ENCODE measurements around the gene MAP7. TPM values are rescaled to one million over a fixed set of nuclear protein-coding genes. Genes with fewer than 3 reads are reported as not detected.
"Not testable (repeated sequence)": the region's sequence is repeated elsewhere in the genome, so short reads cannot be mapped to it uniquely, and the experiment has no call there.

The MAP7 gene
- polyA plus RNA-seq, 1 donor, result 37.2 TPM

- not testable (repeated sequence) for H3K27me3 ChIP-seq (ENCODE audit: control insufficient read depth, insufficient read depth, low read length); H3K9me3 ChIP-seq (ENCODE audit: control insufficient read depth, low read depth, low read length); H3K27ac ChIP-seq (ENCODE audit: low read length); H3K36me3 ChIP-seq (ENCODE audit: control insufficient read depth, insufficient read depth, low read length); DNase-seq; H3K4me1 ChIP-seq (ENCODE audit: control insufficient read depth, insufficient read depth, low read length); H3K4me3 ChIP-seq (ENCODE audit: low read length)
- WGBS (ENCODE audit: insufficient coverage, low lambda C conversion rate), result no CpG with 5 or more reads among the region's 2 CpGs
Observed at GRCh38 chr6:136496449-136496848, 53.8 kb downstream of the MAP7 start.

DNA sequence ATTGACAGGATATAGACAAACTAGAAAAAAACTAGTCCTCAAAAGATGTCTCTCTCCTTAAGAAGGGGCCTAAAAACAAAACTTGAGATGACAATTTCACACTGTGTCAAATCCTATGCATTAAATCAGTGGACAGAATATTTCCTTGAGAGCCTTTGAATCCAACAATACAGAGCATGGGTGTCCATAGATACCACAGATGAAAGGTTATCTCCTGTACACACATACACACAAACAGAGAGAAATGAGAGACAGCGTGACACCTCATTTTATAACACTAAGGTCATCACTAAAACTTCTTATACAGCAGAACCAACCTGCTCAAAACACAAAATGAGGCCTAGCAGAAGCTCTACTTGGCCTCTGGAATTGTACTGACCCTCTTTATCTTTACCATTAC lies 55.5 kb downstream of the MAP7 start:
- H3K27me3 ChIP-seq (ENCODE audit: control insufficient read depth, insufficient read depth, low read length), result no peaks in the 10 kb centered on the region
- WGBS (ENCODE audit: insufficient coverage, low lambda C conversion rate), result 50% methylated on average over 1 of the region's 1 CpG
- DNase-seq, result no peak
- no peak overlapping the region for H3K4me3 ChIP-seq (ENCODE audit: low read length)
- no peaks in the 10 kb centered on the region for H3K4me1 ChIP-seq (ENCODE audit: control insufficient read depth, insufficient read depth, low read length)
- no peak overlapping the region for H3K27ac ChIP-seq (ENCODE audit: low read length)
- H3K36me3 ChIP-seq (ENCODE audit: control insufficient read depth, insufficient read depth, low read length), result no peaks in the 10 kb centered on the region
- no peaks in the 10 kb centered on the region for H3K9me3 ChIP-seq (ENCODE audit: control insufficient read depth, low read depth, low read length)

DNA sequence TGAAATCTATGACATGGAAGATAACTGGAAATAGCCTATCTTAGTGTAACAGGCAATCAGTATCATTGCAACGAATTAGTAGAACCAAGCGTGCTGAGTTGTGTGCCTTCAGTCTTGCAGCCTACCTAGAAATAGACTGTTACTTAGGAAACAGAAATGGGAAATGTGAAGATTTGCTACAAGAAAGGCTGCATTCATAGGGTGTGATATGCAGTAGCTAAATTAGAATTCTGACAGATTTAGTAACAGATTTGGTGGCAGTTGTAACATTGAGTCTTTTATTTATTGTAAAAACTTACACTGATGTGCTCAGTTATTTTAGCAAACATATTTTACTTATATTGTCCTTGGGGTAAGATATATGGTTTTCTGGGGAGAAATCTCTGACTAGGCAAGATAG lies 56.2 kb downstream of the MAP7 start:
- Histone ChIP-seq H3K4me3 (ENCODE audit: low read length) (no peak overlapping the region), H3K27me3 (ENCODE audit: control insufficient read depth, insufficient read depth, low read length) (no peaks in the 10 kb centered on the region), H3K27ac (ENCODE audit: low read length) (no peak overlapping the region), H3K36me3 (ENCODE audit: control insufficient read depth, insufficient read depth, low read length) (no peaks in the 10 kb centered on the region), H3K9me3 (ENCODE audit: control insufficient read depth, low read depth, low read length) (no peaks in the 10 kb centered on the region), H3K4me1 (ENCODE audit: control insufficient read depth, insufficient read depth, low read length) (no peaks in the 10 kb centered on the region)
- no CpG with 5 or more reads among the region's 2 CpGs for WGBS (ENCODE audit: insufficient coverage, low lambda C conversion rate)
- DNase-seq, result no peak

- Histone ChIP-seq H3K27ac (ENCODE audit: low read length) (no peak overlapping the region), H3K27me3 (ENCODE audit: control insufficient read depth, insufficient read depth, low read length) (no peaks in the 10 kb centered on the region), H3K4me1 (ENCODE audit: control insufficient read depth, insufficient read depth, low read length) (no peaks in the 10 kb centered on the region), H3K36me3 (ENCODE audit: control insufficient read depth, insufficient read depth, low read length) (no peaks in the 10 kb centered on the region), H3K4me3 (ENCODE audit: low read length) (no peak overlapping the region), H3K9me3 (ENCODE audit: control insufficient read depth, low read depth, low read length) (no peaks in the 10 kb centered on the region)
- no peak for DNase-seq
- no CpG with 5 or more reads among the region's 1 CpG for WGBS (ENCODE audit: insufficient coverage, low lambda C conversion rate)
Observed at GRCh38 chr6:136492409-136492808, 57.8 kb downstream of the MAP7 start.

DNA sequence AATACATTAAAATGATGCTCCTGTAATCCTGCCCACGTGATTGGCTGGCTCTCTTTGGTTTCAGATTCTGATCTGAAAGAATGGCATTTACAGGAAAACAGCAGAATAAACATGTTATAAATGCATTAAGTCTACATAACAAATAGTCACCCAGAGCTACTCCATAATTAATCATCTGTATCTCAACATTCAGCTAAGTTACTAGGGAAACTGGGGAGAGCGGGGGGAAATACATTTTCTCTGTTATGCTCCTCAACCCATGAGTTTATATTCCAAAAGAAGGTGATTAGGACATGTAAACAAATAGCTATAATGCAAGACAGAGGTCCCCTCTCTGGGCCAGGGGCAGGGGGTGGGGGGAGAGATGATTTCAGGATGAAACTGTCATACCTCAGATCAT lies 58.5 kb downstream of the MAP7 start:
- Histone ChIP-seq H3K27me3 (ENCODE audit: control insufficient read depth, insufficient read depth, low read length) (no peaks in the 10 kb centered on the region), H3K4me3 (ENCODE audit: low read length) (no peak overlapping the region), H3K27ac (ENCODE audit: low read length) (no peak overlapping the region), H3K9me3 (ENCODE audit: control insufficient read depth, low read depth, low read length) (no peaks in the 10 kb centered on the region), H3K4me1 (ENCODE audit: control insufficient read depth, insufficient read depth, low read length) (no peaks in the 10 kb centered on the region), H3K36me3 (ENCODE audit: control insufficient read depth, insufficient read depth, low read length) (no peaks in the 10 kb centered on the region)
- DNase-seq, result no peak
- 90% methylated on average over 2 of the region's 2 CpGs for WGBS (ENCODE audit: insufficient coverage, low lambda C conversion rate)

DNA sequence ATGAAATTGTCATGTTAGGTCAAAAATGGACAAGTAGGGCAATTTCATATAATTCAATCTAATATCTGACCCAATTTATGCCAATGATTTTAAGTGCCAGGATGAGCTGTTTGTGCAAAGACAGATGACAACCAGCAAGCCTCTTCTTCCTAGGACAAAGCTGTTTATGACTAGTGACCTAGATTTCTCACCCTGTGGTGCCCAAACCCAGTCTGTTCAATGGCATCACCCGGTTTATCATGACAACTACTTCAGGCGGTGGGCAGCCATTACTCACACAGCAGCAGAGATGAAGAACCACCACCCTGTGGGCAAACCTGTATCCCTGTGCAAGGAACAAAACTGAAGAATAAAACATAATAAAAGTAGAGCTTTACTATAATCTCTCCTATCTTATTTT lies 59.0 kb downstream of the MAP7 start:
- H3K4me3 ChIP-seq (ENCODE audit: low read length), result no peak overlapping the region
- no peaks in the 10 kb centered on the region for H3K9me3 ChIP-seq (ENCODE audit: control insufficient read depth, low read depth, low read length)
- no peak overlapping the region for H3K27ac ChIP-seq (ENCODE audit: low read length)
- no peak for DNase-seq
- H3K27me3 ChIP-seq (ENCODE audit: control insufficient read depth, insufficient read depth, low read length), result no peaks in the 10 kb centered on the region
- no CpG with 5 or more reads among the region's 2 CpGs for WGBS (ENCODE audit: insufficient coverage, low lambda C conversion rate)
- no peaks in the 10 kb centered on the region for H3K4me1 ChIP-seq (ENCODE audit: control insufficient read depth, insufficient read depth, low read length)
- no peaks in the 10 kb centered on the region for H3K36me3 ChIP-seq (ENCODE audit: control insufficient read depth, insufficient read depth, low read length)

DNA sequence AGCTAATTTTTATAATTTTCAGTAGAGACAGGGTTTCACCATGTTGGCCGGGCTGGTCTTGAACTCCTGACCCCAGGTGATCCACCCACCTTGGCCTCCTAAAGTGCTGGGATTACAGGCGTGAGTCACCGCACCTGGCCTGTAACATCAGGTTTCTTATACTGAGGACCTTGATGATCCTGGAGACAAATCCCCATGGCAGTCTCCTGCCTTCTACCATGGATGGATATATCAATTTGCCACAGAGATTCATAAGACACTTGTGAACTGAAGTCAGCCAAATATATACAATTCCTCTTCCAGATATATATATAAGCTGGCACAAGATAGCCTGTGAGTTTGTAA lies 60.6 kb downstream of the MAP7 start:
- no CpG with 5 or more reads among the region's 3 CpGs for WGBS (ENCODE audit: insufficient coverage, low lambda C conversion rate)

GRCh38 chr6:136487759-136488425 lies 62.3 kb downstream of the MAP7 start:
- Histone ChIP-seq H3K36me3 (ENCODE audit: control insufficient read depth, insufficient read depth, low read length) (no peaks in the 10 kb centered on the region), H3K4me3 (ENCODE audit: low read length) (no peak overlapping the region), H3K27ac (ENCODE audit: low read length) (no peak overlapping the region), H3K27me3 (ENCODE audit: control insufficient read depth, insufficient read depth, low read length) (no peaks in the 10 kb centered on the region), H3K9me3 (ENCODE audit: control insufficient read depth, low read depth, low read length) (no peaks in the 10 kb centered on the region), H3K4me1 (ENCODE audit: control insufficient read depth, insufficient read depth, low read length) (no peaks in the 10 kb centered on the region)
- 89% methylated on average over 3 of the region's 7 CpGs for WGBS (ENCODE audit: insufficient coverage, low lambda C conversion rate)
- DNase-seq, result no peak

More for the DNA sequence above, 60.6 kb downstream of the MAP7 start:
- not testable (repeated sequence) for H3K36me3 ChIP-seq (ENCODE audit: control insufficient read depth, insufficient read depth, low read length); DNase-seq; H3K27me3 ChIP-seq (ENCODE audit: control insufficient read depth, insufficient read depth, low read length); H3K27ac ChIP-seq (ENCODE audit: low read length); H3K9me3 ChIP-seq (ENCODE audit: control insufficient read depth, low read depth, low read length); H3K4me1 ChIP-seq (ENCODE audit: control insufficient read depth, insufficient read depth, low read length); H3K4me3 ChIP-seq (ENCODE audit: low read length)

- DNase-seq, result no peak
- no peaks in the 10 kb centered on the region for H3K9me3 ChIP-seq (ENCODE audit: control insufficient read depth, low read depth, low read length)
- no peaks in the 10 kb centered on the region for H3K36me3 ChIP-seq (ENCODE audit: control insufficient read depth, insufficient read depth, low read length)
- H3K27ac ChIP-seq (ENCODE audit: low read length), result no peak overlapping the region
- no peaks in the 10 kb centered on the region for H3K4me1 ChIP-seq (ENCODE audit: control insufficient read depth, insufficient read depth, low read length)
- H3K27me3 ChIP-seq (ENCODE audit: control insufficient read depth, insufficient read depth, low read length), result no peaks in the 10 kb centered on the region
- no peak overlapping the region for H3K4me3 ChIP-seq (ENCODE audit: low read length)
- WGBS (ENCODE audit: insufficient coverage, low lambda C conversion rate), result no CpG with 5 or more reads among the region's 1 CpG
Observed at GRCh38 chr6:136486357-136486756, 63.9 kb downstream of the MAP7 start.

GRCh38 chr6:136483906-136484305 lies 66.3 kb downstream of the MAP7 start:
- no peaks in the 10 kb centered on the region for H3K27me3 ChIP-seq (ENCODE audit: control insufficient read depth, insufficient read depth, low read length)
- H3K4me3 ChIP-seq (ENCODE audit: low read length), result no peak overlapping the region
- H3K4me1 ChIP-seq (ENCODE audit: control insufficient read depth, insufficient read depth, low read length), result no peaks in the 10 kb centered on the region
- WGBS (ENCODE audit: insufficient coverage, low lambda C conversion rate), result 60% methylated on average over 1 of the region's 3 CpGs
- H3K9me3 ChIP-seq (ENCODE audit: control insufficient read depth, low read depth, low read length), result no peaks in the 10 kb centered on the region
- H3K27ac ChIP-seq (ENCODE audit: low read length), result no peak overlapping the region
- DNase-seq, result no peak
- H3K36me3 ChIP-seq (ENCODE audit: control insufficient read depth, insufficient read depth, low read length), result no peaks in the 10 kb centered on the region

DNA sequence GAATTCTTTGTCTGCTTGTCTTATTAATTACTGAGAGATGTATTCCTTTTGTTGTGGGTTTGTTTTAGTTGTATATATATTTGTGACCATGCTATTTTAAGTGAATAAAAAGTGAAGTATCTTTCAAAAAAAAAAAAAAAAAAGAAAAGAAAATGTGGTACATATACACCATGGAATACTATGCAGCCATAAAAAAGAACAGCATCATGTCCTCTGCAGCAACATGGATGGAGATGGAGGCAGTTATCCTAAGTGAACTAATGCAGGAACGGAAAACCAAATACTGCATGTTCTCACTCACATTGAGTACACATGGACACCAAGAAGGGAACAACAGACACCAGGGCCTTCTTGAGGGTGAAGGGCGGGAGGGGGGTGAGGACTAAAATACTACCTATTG lies 67.2 kb downstream of the MAP7 start:
- H3K27ac ChIP-seq (ENCODE audit: low read length); H3K4me3 ChIP-seq (ENCODE audit: low read length); H3K36me3 ChIP-seq (ENCODE audit: control insufficient read depth, insufficient read depth, low read length); H3K9me3 ChIP-seq (ENCODE audit: control insufficient read depth, low read depth, low read length); DNase-seq; H3K4me1 ChIP-seq (ENCODE audit: control insufficient read depth, insufficient read depth, low read length); H3K27me3 ChIP-seq (ENCODE audit: control insufficient read depth, insufficient read depth, low read length): not testable (repeated sequence)
- no CpG with 5 or more reads among the region's 2 CpGs for WGBS (ENCODE audit: insufficient coverage, low lambda C conversion rate)
